Keratinocyte (primary cell): ENCODE measurements around the gene PARVA. TPM values are rescaled to one million over a fixed set of nuclear protein-coding genes. Genes with fewer than 3 reads are reported as not detected.

Experiments used
- DNase-seq: peaks from one replicate; pipeline ENCODE4 v3.0.0-alpha.2; 2011; ENCODE audit warnings: low read depth, missing footprints, low spot score
- FAIRE-seq: peaks from 2 replicates; lab custom pipeline; 2011; peaks lifted over from hg19 to GRCh38; lab: Jason Lieb, UNC
- H2AFZ ChIP-seq: 2 replicates; pipeline ENCODE4 v1.6.0; 2012; ENCODE audit warnings: low read length, control low read depth, inconsistent platforms; ENCODE audit not compliant: control insufficient read depth
- H3K27ac ChIP-seq: 2 replicates; pipeline ENCODE4 v1.5.1; 2011; ENCODE audit warnings: low read length; ENCODE audit not compliant: control insufficient read depth, insufficient read depth
- H3K27me3 ChIP-seq: 3 replicates; pipeline ENCODE4 v1.6.0; 2011; ENCODE audit warnings: low read length; ENCODE audit not compliant: control insufficient read depth, insufficient read depth; ENCODE audit errors: extremely low read depth
- H3K36me3 ChIP-seq, 2 experiments: 2 replicates in 1 of 2; 3 replicates in 1 of 2; pipeline ENCODE4 v1.5.1; 2011; ENCODE audit warnings: low read length in 2 of 2, mild to moderate bottlenecking in 1 of 2; ENCODE audit not compliant: control insufficient read depth in 2 of 2, insufficient read depth in 2 of 2; ENCODE audit errors: extremely low read depth in 1 of 2
- H3K4me1 ChIP-seq: 3 replicates; pipeline ENCODE4 v1.5.1; 2011; ENCODE audit warnings: low read length; ENCODE audit not compliant: control insufficient read depth, insufficient read depth; ENCODE audit errors: extremely low read depth
- H3K4me2 ChIP-seq: 3 replicates; pipeline ENCODE4 v1.6.0; 2011; ENCODE audit warnings: low read depth, low read length; ENCODE audit not compliant: control insufficient read depth, insufficient read depth; ENCODE audit errors: extremely low read depth
- H3K4me3 ChIP-seq, 3 experiments: fragments of 200-600 bp in 1 of 3; sonication (generic) in 1 of 3; 2 replicates in 2 of 3; 3 replicates in 1 of 3; pipeline ENCODE4 v1.5.1; 2011 to 2016; ENCODE audit warnings: low read length in 3 of 3, mild to moderate bottlenecking in 3 of 3, control low read depth in 2 of 3, inconsistent platforms in 1 of 3, low read depth in 1 of 3, mixed read lengths in 1 of 3, mixed run types in 1 of 3, moderate library complexity in 1 of 3; ENCODE audit not compliant: control insufficient read depth in 2 of 3, insufficient read depth in 2 of 3; ENCODE audit errors: extremely low read depth in 1 of 3
- H3K79me2 ChIP-seq: 2 replicates; pipeline ENCODE4 v1.6.0; 2012; ENCODE audit warnings: low read length; ENCODE audit not compliant: control insufficient read depth, insufficient read depth
- H3K9ac ChIP-seq: 3 replicates; pipeline ENCODE4 v1.6.0; 2011; ENCODE audit warnings: low read length; ENCODE audit not compliant: control insufficient read depth, insufficient read depth; ENCODE audit errors: extremely low read depth
- H3K9me1 ChIP-seq: 3 replicates; pipeline ENCODE4 v1.6.0; 2011; ENCODE audit warnings: low read length; ENCODE audit not compliant: control insufficient read depth, insufficient read depth; ENCODE audit errors: extremely low read depth
- H3K9me3 ChIP-seq: 2 replicates; pipeline ENCODE4 v1.5.1; 2012; ENCODE audit warnings: low read depth, low read length; ENCODE audit not compliant: control insufficient read depth
- H4K20me1 ChIP-seq: 3 replicates; pipeline ENCODE4 v1.6.0; 2011; ENCODE audit warnings: low read length; ENCODE audit not compliant: control insufficient read depth, insufficient read depth; ENCODE audit errors: extremely low read depth
- CTCF ChIP-seq, 3 experiments: IDR thresholded peaks in 1 of 3; conservative IDR thresholded peaks in 1 of 3; optimal IDR thresholded peaks in 1 of 3; 2 replicates in 2 of 3; 3 replicates in 1 of 3; pipeline versions ENCODE3 to v1.5.1; 2011; ENCODE audit warnings: low read length in 3 of 3, mild to moderate bottlenecking in 3 of 3, moderate library complexity in 2 of 3, control low read depth in 1 of 3, inconsistent platforms in 1 of 3; ENCODE audit not compliant: insufficient read depth in 2 of 3; ENCODE audit errors: extremely low read depth in 1 of 3
- EZH2 ChIP-seq: IDR thresholded peaks from one replicate; pipeline ENCODE4 v1.6.1; 2012; ENCODE audit warnings: inconsistent platforms, mild to moderate bottlenecking, low read length, moderate library complexity
- dilution Hi-C: fragments of 300-500 bp; cut with MboI; formaldehyde crosslinking; loops from one replicate; pipeline ENCODE4 v1.7.0; 2020; ENCODE audit warnings: low sequenced_read_pairs; ENCODE audit not compliant: extremely low pct_ligation_motif_present
- polyA plus RNA-seq, 5 experiments: library from polyadenylated mRNA; depleted of rRNA in 3 of 5; stranded (reverse) in 3 of 5; stranded (forward) in 1 of 5; unstranded in 1 of 5; fragments of >200 nt; gene quantifications; 1 replicate in 1 of 5; 2 replicates in 3 of 5; 3 replicates in 1 of 5; pipeline versions ENCODE4 v1.2.1 to v1.2.3, GENCODE V29; 2011 to 2012; ENCODE audit warnings: missing spikeins in 2 of 5, low read depth in 1 of 5, low replicate concordance in 1 of 5

The PARVA gene
- polyA plus RNA-seq, 1 donor (not counting 4 experiments of a cell fraction or from before 2014, with no cell fraction given), result 28.9 TPM

- dilution Hi-C loops, result no loop called here
- Histone ChIP-seq H3K27ac (no peak overlapping the region), H3K9ac (no peak overlapping the region), H3K4me1 (no peaks in the 10 kb centered on the region), H3K27me3 (no peaks in the 10 kb centered on the region), H4K20me1 (no peaks in the 10 kb centered on the region), H3K9me1 (no peaks in the 10 kb centered on the region), H3K4me2 (no peak overlapping the region), H3K79me2 (no peaks in the 10 kb centered on the region), H3K4me3 (no peak overlapping the region), H3K36me3 (peaks cover 7 to 13% of the 10 kb centered on the region in 2 experiments), H3K9me3 (no peaks in the 10 kb centered on the region), H2AFZ (no peak overlapping the region)
- FAIRE-seq (no peak), DNase-seq (no peak)
- no peak for TF ChIP-seq CTCF (optimal IDR thresholded peaks at IDR 0.05 in 1 of 3, IDR thresholded peaks at IDR 0.05 in 1 of 3, conservative IDR thresholded peaks at IDR 0.05 in 1 of 3; ENCODE audit: extremely low read depth in 1 of 3, insufficient read depth in 2 of 3, low read length in 3 of 3)
Measured at GRCh38 chr11:12508151-12508751, 130.9 kb downstream of the PARVA start.

- no peak overlapping the region for H3K4me3 ChIP-seq
- H3K27me3 ChIP-seq, result no peaks in the 10 kb centered on the region
- DNase-seq (no peak), FAIRE-seq (no peak)
- no peak overlapping the region for H3K9ac ChIP-seq
- H4K20me1 ChIP-seq, result no peaks in the 10 kb centered on the region
- H2AFZ ChIP-seq, result no peak overlapping the region
- H3K4me1 ChIP-seq, result no peaks in the 10 kb centered on the region
- no peak overlapping the region for H3K4me2 ChIP-seq
- dilution Hi-C loops, result no loop called here
- no peak overlapping the region for H3K27ac ChIP-seq
- H3K9me1 ChIP-seq, result no peaks in the 10 kb centered on the region
- H3K79me2 ChIP-seq, result no peaks in the 10 kb centered on the region
- H3K36me3 ChIP-seq, result peaks cover 5 to 7% of the 10 kb centered on the region in 2 experiments
- TF ChIP-seq CTCF (optimal IDR thresholded peaks at IDR 0.05 in 1 of 3, IDR thresholded peaks at IDR 0.05 in 1 of 3, conservative IDR thresholded peaks at IDR 0.05 in 1 of 3; ENCODE audit: extremely low read depth in 1 of 3, insufficient read depth in 2 of 3, low read length in 3 of 3) (no peak), EZH2 (no peak)
- H3K9me3 ChIP-seq, result no peaks in the 10 kb centered on the region
Measured at GRCh38 chr11:12509371-12509770, 132.0 kb downstream of the PARVA start.
